WTC11 (cell line): ENCODE results near the gene CFAP221. TPM values are rescaled to one million over a fixed set of nuclear protein-coding genes. Genes with fewer than 3 reads are reported as not detected.

Source experiments
- ATAC-seq: fragments of 200-7000 bp; cut with Tn5 transposase; 2 replicates; pipeline ENCODE4 v1.10.0; 2021; ENCODE audit warnings: mild to moderate bottlenecking, moderate library complexity
- CTCF ChIA-PET: fragments of 300-600 bp; sonication (Branson Sonifier 250); formaldehyde crosslinking; loops from one replicate; lab custom pipeline; 2021; ENCODE audit warnings: antibody characterized with exemption; lab: Charles Lee
- POLR2A ChIA-PET: fragments of 350-600 bp; sonication (Branson Sonifier 250); formaldehyde crosslinking; loops from one replicate; lab custom pipeline; 2021; ENCODE audit warnings: antibody characterized with exemption; lab: Charles Lee
- DNase-seq: peaks from one replicate; pipeline ENCODE4 v3.0.0; 2021; ENCODE audit warnings: low spot score
- H3K27ac Mint-ChIP-seq: 2 replicates; pipeline ENCODE4 v1.8.0; 2021; ENCODE audit warnings: mixed read lengths
- H3K27me3 Mint-ChIP-seq: 2 replicates; pipeline ENCODE4 v1.8.0; 2021; ENCODE audit warnings: low read depth, mild to moderate bottlenecking, moderate library complexity, mixed read lengths
- H3K36me3 Mint-ChIP-seq: 2 replicates; pipeline ENCODE4 v1.8.0; 2021; ENCODE audit warnings: mixed read lengths
- H3K4me1 Mint-ChIP-seq: 2 replicates; pipeline ENCODE4 v1.8.0; 2022; ENCODE audit warnings: mixed read lengths
- H3K4me3 Mint-ChIP-seq: 2 replicates; pipeline ENCODE4 v1.8.0; 2021; ENCODE audit warnings: mild to moderate bottlenecking, moderate library complexity, mixed read lengths
- H3K9me3 Mint-ChIP-seq: 2 replicates; pipeline ENCODE4 v1.8.0; 2021; ENCODE audit warnings: mixed read lengths
- CREB1 ChIP-seq: sonication (generic); formaldehyde crosslinking; IDR thresholded peaks from 2 replicates; pipeline ENCODE4 v1.8.0; 2023; ENCODE audit warnings: mild to moderate bottlenecking, missing genetic modification reagents
- CTCF ChIP-seq: fragments of 200-600 bp; IDR thresholded peaks from 2 replicates; pipeline ENCODE4 v1.8.0; 2022; ENCODE audit warnings: antibody characterized with exemption
- ESRRA ChIP-seq: sonication (generic); formaldehyde crosslinking; IDR thresholded peaks from 2 replicates; pipeline ENCODE4 v1.8.1; 2022; ENCODE audit warnings: mild to moderate bottlenecking, missing genetic modification reagents, borderline replicate concordance
- FOXP1 ChIP-seq: sonication (generic); formaldehyde crosslinking; IDR thresholded peaks from 2 replicates; pipeline ENCODE4 v1.8.0; 2022; ENCODE audit warnings: missing genetic modification reagents, mild to moderate bottlenecking, moderate library complexity, borderline replicate concordance
- GABPB1 ChIP-seq: sonication (generic); formaldehyde crosslinking; IDR thresholded peaks from 2 replicates; pipeline ENCODE4 v1.8.1; 2023; ENCODE audit warnings: mild to moderate bottlenecking, missing genetic modification reagents
- GRHL2 ChIP-seq: fragments of 250-450 bp; sonication (Bioruptor Pico); IDR thresholded peaks from 2 replicates; pipeline ENCODE4 v1.8.0; 2022; ENCODE audit warnings: mild to moderate bottlenecking, moderate library complexity; ENCODE audit not compliant: insufficient replicate concordance, severe bottlenecking
- MLX ChIP-seq: sonication (generic); formaldehyde crosslinking; IDR thresholded peaks from 2 replicates; pipeline ENCODE4 v1.8.1; 2023; ENCODE audit warnings: mild to moderate bottlenecking, missing genetic modification reagents, moderate library complexity
- NFATC4 ChIP-seq: fragments of 250-450 bp; sonication (Bioruptor Pico); IDR thresholded peaks from 2 replicates; pipeline ENCODE4 v1.9.0; 2021; ENCODE audit warnings: mild to moderate bottlenecking
- NFE2L1 ChIP-seq: sonication (generic); formaldehyde crosslinking; IDR thresholded peaks from 2 replicates; pipeline ENCODE4 v1.8.1; 2023; ENCODE audit warnings: missing genetic modification reagents
- NFYB ChIP-seq: sonication (generic); formaldehyde crosslinking; conservative IDR thresholded peaks from 2 replicates; pipeline ENCODE4 v1.8.0; 2022; ENCODE audit warnings: low read depth, missing genetic modification reagents
- NR3C1 ChIP-seq: sonication (generic); formaldehyde crosslinking; conservative IDR thresholded peaks from 2 replicates; pipeline ENCODE4 v1.8.1; 2023; ENCODE audit warnings: low read depth, mild to moderate bottlenecking, missing genetic modification reagents
- PRRX2 ChIP-seq: fragments of 250-450 bp; sonication (Bioruptor Pico); IDR thresholded peaks from 2 replicates; pipeline ENCODE4 v1.8.0; 2021; ENCODE audit warnings: mild to moderate bottlenecking
- RORB ChIP-seq: fragments of 250-450 bp; sonication (Bioruptor Pico); IDR thresholded peaks from 2 replicates; pipeline ENCODE4 v1.9.0; 2021; ENCODE audit warnings: mild to moderate bottlenecking
- SMAD3 ChIP-seq: sonication (generic); formaldehyde crosslinking; IDR thresholded peaks from 2 replicates; pipeline ENCODE4 v1.8.0; 2022; ENCODE audit warnings: missing genetic modification reagents, mild to moderate bottlenecking, borderline replicate concordance
- TEAD1 ChIP-seq: sonication (generic); formaldehyde crosslinking; IDR thresholded peaks from 2 replicates; pipeline ENCODE4 v1.8.0; 2022; ENCODE audit warnings: mild to moderate bottlenecking, missing genetic modification reagents
- TEAD4 ChIP-seq: sonication (generic); formaldehyde crosslinking; IDR thresholded peaks from 2 replicates; pipeline ENCODE4 v1.8.0; 2022; ENCODE audit warnings: mild to moderate bottlenecking, missing genetic modification reagents
- ZBTB43 ChIP-seq: sonication (generic); formaldehyde crosslinking; IDR thresholded peaks from 2 replicates; pipeline ENCODE4 v1.8.1; 2023; ENCODE audit warnings: mild to moderate bottlenecking, missing genetic modification reagents
- ZMAT4 ChIP-seq: fragments of 250-450 bp; sonication (Bioruptor Pico); IDR thresholded peaks from 2 replicates; pipeline ENCODE4 v1.9.0; 2021; ENCODE audit warnings: mild to moderate bottlenecking
- ZNF121 ChIP-seq: sonication (generic); formaldehyde crosslinking; IDR thresholded peaks from 2 replicates; pipeline ENCODE4 v1.8.0; 2023; ENCODE audit warnings: missing genetic modification reagents
- ZNF232 ChIP-seq: sonication (generic); formaldehyde crosslinking; IDR thresholded peaks from 2 replicates; pipeline ENCODE4 v1.8.0; 2022; ENCODE audit warnings: mild to moderate bottlenecking, missing genetic modification reagents
- ZNF263 ChIP-seq: sonication (generic); formaldehyde crosslinking; IDR thresholded peaks from 2 replicates; pipeline ENCODE4 v1.8.1; 2022; ENCODE audit warnings: low read depth, mild to moderate bottlenecking, moderate library complexity, missing genetic modification reagents
- ZNF425 ChIP-seq: fragments of 250-450 bp; sonication (Bioruptor Pico); conservative IDR thresholded peaks from 2 replicates; pipeline ENCODE4 v1.9.0; 2021; ENCODE audit warnings: mild to moderate bottlenecking
- ZNF512 ChIP-seq: sonication (generic); formaldehyde crosslinking; IDR thresholded peaks from 2 replicates; pipeline ENCODE4 v1.8.1; 2022; ENCODE audit warnings: missing genetic modification reagents, borderline replicate concordance
- total RNA-seq: library from RNA; stranded (reverse); gene quantifications from 3 replicates; pipeline ENCODE4 v1.2.3, GENCODE V29; 2021
- TF ChIP-seq, protein P1 (sequence below): sonication (generic); formaldehyde crosslinking; IDR thresholded peaks from 2 replicates; pipeline ENCODE4 v1.8.1; 2022; ENCODE audit warnings: low read depth, mild to moderate bottlenecking, moderate library complexity, missing genetic modification reagents, borderline replicate concordance

CFAP221 gene
- total RNA-seq, 1 experiment from 2014 or later: 0.35 TPM

DNA sequence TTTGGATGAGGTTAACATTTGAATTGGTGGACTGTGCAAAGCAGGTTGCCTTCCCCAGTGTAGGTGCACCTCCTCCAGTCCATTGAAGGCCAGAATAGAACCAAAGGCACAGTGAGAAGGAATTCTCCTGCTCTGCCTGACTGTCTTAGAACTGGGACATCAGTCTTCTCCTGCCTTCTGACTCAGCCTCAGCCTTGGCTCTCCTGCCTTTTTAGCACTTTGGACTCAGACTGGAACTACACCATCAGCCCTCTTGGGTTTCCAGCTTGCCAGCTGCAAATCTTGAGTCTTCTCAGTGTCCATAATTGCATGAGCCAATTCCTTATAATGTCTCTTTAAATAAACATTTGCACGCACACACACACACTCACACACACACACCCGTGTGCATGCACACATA lies 126.8 kb downstream of the CFAP221 start:
- Mint-ChIP-seq H3K36me3 (no peaks in the 10 kb centered on the region), H3K4me3 (no peak overlapping the region), H3K27ac (no peak overlapping the region), H3K9me3 (no peaks in the 10 kb centered on the region), H3K27me3 (peaks cover 2% of the 10 kb centered on the region; the same call in 1 of the 2 replicates), H3K4me1 (peaks cover 26% of the 10 kb centered on the region)
- DNase-seq (no peak), ATAC-seq (no peak)
- ChIA-PET POLR2A (no interaction called here), CTCF (no interaction called here)
- TF ChIP-seq FOXP1 (CRISPR knock-in tag) (no peak), ZBTB43 (no peak), MLX (CRISPR knock-in tag) (no peak), NFATC4 (CRISPR knock-in tag) (no peak), ZNF232 (CRISPR knock-in tag) (no peak), ZNF512 (no peak), PRRX2 (CRISPR knock-in tag) (no peak), GABPB1 (no peak), NR3C1 (CRISPR knock-in tag) (no peak), CREB1 (CRISPR knock-in tag) (no peak), ZNF121 (CRISPR knock-in tag) (no peak), NFYB (no peak), GRHL2 (CRISPR knock-in tag) (no peak), RORB (CRISPR knock-in tag) (no peak), ZMAT4 (CRISPR knock-in tag) (no peak), TEAD1 (CRISPR knock-in tag) (no peak), ESRRA (CRISPR knock-in tag) (no peak)
- TF ChIP-seq, protein P1, sequence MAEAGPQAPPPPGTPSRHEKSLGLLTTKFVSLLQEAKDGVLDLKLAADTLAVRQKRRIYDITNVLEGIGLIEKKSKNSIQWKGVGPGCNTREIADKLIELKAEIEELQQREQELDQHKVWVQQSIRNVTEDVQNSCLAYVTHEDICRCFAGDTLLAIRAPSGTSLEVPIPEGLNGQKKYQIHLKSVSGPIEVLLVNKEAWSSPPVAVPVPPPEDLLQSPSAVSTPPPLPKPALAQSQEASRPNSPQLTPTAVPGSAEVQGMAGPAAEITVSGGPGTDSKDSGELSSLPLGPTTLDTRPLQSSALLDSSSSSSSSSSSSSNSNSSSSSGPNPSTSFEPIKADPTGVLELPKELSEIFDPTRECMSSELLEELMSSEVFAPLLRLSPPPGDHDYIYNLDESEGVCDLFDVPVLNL (CRISPR knock-in tag): no peak

DNA sequence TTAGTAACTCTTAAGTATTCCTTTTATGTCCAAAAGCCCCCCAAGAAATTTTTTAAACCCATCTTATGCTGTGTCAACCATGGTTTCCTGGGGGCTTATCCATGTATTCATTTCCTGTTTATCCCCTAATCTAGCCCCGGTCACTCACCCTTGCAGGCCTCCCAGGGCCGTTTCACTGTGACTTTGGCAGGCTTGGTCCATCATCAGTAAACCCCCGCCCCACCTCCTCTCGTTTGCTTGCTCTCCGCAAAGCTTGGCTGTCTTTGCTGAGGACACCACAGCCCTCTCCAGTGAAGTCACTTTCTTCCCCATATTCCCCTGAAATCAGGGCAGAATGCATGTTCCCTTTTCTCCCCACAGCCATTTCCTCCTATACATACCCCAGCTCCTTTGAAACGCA lies 127.5 kb downstream of the CFAP221 start:
- H3K9me3 Mint-ChIP-seq: no peaks in the 10 kb centered on the region
- DNase-seq (no peak), ATAC-seq (peak; percentile 15; the same call in 1 of the 2 replicates)
- CTCF ChIA-PET: interaction anchor here (1.2 kb wide), 1 partner anchor 31 kb away, joined by 5 read pairs; no protein-coding TSS in a partner anchor
- peaks cover 2% of the 10 kb centered on the region; the same call in 1 of the 2 replicates for H3K27me3 Mint-ChIP-seq
- H3K27ac Mint-ChIP-seq: no peak overlapping the region
- no peaks in the 10 kb centered on the region for H3K36me3 Mint-ChIP-seq
- H3K4me3 Mint-ChIP-seq: no peak overlapping the region
- POLR2A ChIA-PET: no interaction called here
- peaks cover 26% of the 10 kb centered on the region for H3K4me1 Mint-ChIP-seq
- no peak for TF ChIP-seq CTCF
- no peak for TF ChIP-seq ZNF263 (CRISPR knock-in tag)
- TF ChIP-seq NFE2L1 (CRISPR knock-in tag): no peak
- no peak for TF ChIP-seq GRHL2 (CRISPR knock-in tag)
- TF ChIP-seq TEAD4 (CRISPR knock-in tag): no peak
- TF ChIP-seq SMAD3 (CRISPR knock-in tag): no peak
- TF ChIP-seq ZNF425: no peak
